IMR-90 (cell line): ENCODE data around the gene ERCC5. TPM values are rescaled to one million over a fixed set of nuclear protein-coding genes. Genes with fewer than 3 reads are reported as not detected.

ENCODE experiments used
- ATAC-seq: fragments of 200-7000 bp; cut with Tn5 transposase; 2 replicates; pipeline ENCODE4 v1.9.1; 2020; ENCODE audit warnings: low read depth, mild to moderate bottlenecking, moderate library complexity
- BruUV-seq: library from RNA; stranded (reverse); fragments of 400-500 nt; replicated peaks from 2 replicates; lab custom pipeline; 2021; lab: Mats Ljungman, UMichigan
- CTCF ChIA-PET: fragments of 300-600 bp; formaldehyde crosslinking; extraction: SDS; loops from one replicate; lab custom pipeline; 2021; ENCODE audit warnings: antibody characterized with exemption; lab: Yijun Ruan, JAX
- POLR2A ChIA-PET: fragments of 300-600 bp; sonication (Branson Sonifier 250); formaldehyde crosslinking; loops from one replicate; lab custom pipeline; 2022; ENCODE audit warnings: antibody characterized with exemption; ENCODE audit not compliant: unreplicated experiment; lab: Charles Lee
- DNase-seq: peaks from one replicate; pipeline ENCODE4 v3.0.0; 2013
- H2AFZ ChIP-seq: replicated peaks from 2 replicates; pipeline ENCODE3; 2013; ENCODE audit warnings: low read length, mild to moderate bottlenecking; ENCODE audit not compliant: poor library complexity
- H2AK5ac ChIP-seq: 2 replicates; pipeline ENCODE4 v1.6.1; 2013; ENCODE audit warnings: low read depth, low read length, inconsistent platforms
- H2AK9ac ChIP-seq: replicated peaks from 2 replicates; pipeline ENCODE3; 2013; ENCODE audit warnings: mild to moderate bottlenecking, low read depth, low read length, moderate library complexity; ENCODE audit not compliant: poor library complexity
- H2BK120ac ChIP-seq: 2 replicates; pipeline ENCODE4 v1.6.1; 2013; ENCODE audit warnings: low read depth, low read length, inconsistent platforms
- H2BK15ac ChIP-seq: 3 replicates; pipeline ENCODE4 v1.6.1; 2013; ENCODE audit warnings: low read depth, low read length, inconsistent platforms
- H2BK20ac ChIP-seq: 2 replicates; pipeline ENCODE4 v1.6.1; 2013; ENCODE audit warnings: low read depth, mild to moderate bottlenecking, inconsistent platforms, low read length, moderate library complexity
- H2BK5ac ChIP-seq: 2 replicates; pipeline ENCODE4 v1.6.1; 2013; ENCODE audit warnings: mild to moderate bottlenecking, low read depth, low read length, inconsistent platforms; ENCODE audit not compliant: poor library complexity, severe bottlenecking
- H3K14ac ChIP-seq: replicated peaks from 2 replicates; pipeline ENCODE4 v1.6.1; 2013; ENCODE audit warnings: low read depth, low read length, inconsistent platforms
- H3K18ac ChIP-seq: 2 replicates; pipeline ENCODE4 v1.6.1; 2013; ENCODE audit warnings: low read depth, low read length, control low read depth
- H3K23ac ChIP-seq: 2 replicates; pipeline ENCODE4 v1.6.1; 2013; ENCODE audit warnings: low read depth, low read length, inconsistent platforms
- H3K27ac ChIP-seq: 2 replicates; pipeline ENCODE4 v1.5.1; 2013; ENCODE audit warnings: mild to moderate bottlenecking, control low read depth, low read length; ENCODE audit not compliant: insufficient read depth
- H3K27me3 ChIP-seq: 2 replicates; pipeline ENCODE4 v1.6.1; 2013; ENCODE audit warnings: low read length; ENCODE audit not compliant: control insufficient read depth, insufficient read depth
- H3K36me3 ChIP-seq: 2 replicates; pipeline ENCODE4 v1.6.1; 2013; ENCODE audit warnings: low read length, mixed read lengths; ENCODE audit not compliant: control insufficient read depth, insufficient read depth
- H3K4ac ChIP-seq: 2 replicates; pipeline ENCODE4 v1.6.1; 2013; ENCODE audit warnings: low read depth, low read length, inconsistent platforms
- H3K4me1 ChIP-seq: 2 replicates; pipeline ENCODE4 v1.6.1; 2013; ENCODE audit warnings: low read length, mixed read lengths; ENCODE audit not compliant: control insufficient read depth, insufficient read depth
- H3K4me2 ChIP-seq: 2 replicates; pipeline ENCODE4 v1.6.1; 2013; ENCODE audit warnings: low read depth, mild to moderate bottlenecking, control low read depth, low read length, moderate library complexity
- H3K4me3 ChIP-seq: 2 replicates; pipeline ENCODE4 v1.5.1; 2013; ENCODE audit warnings: low read depth, mild to moderate bottlenecking, control low read depth, low read length, moderate library complexity; ENCODE audit not compliant: insufficient read depth
- H3K56ac ChIP-seq: 2 replicates; pipeline ENCODE4 v1.6.1; 2013; ENCODE audit warnings: low read length, inconsistent platforms; ENCODE audit not compliant: insufficient read depth; ENCODE audit errors: extremely low read depth
- H3K79me1 ChIP-seq, 2 experiments: 2 replicates each; pipeline ENCODE4 v1.6.1; 2013; ENCODE audit warnings: low read length in 2 of 2, inconsistent platforms in 1 of 2, low read depth in 1 of 2
- H3K9ac ChIP-seq: 2 replicates; pipeline ENCODE4 v1.6.1; 2013; ENCODE audit warnings: low read depth, low read length, control low read depth
- H3K9me1 ChIP-seq: 2 replicates; pipeline ENCODE4 v1.6.1; 2013; ENCODE audit warnings: low read length, inconsistent platforms; ENCODE audit not compliant: insufficient read depth
- H3K9me3 ChIP-seq: 2 replicates; pipeline ENCODE4 v1.6.1; 2013; ENCODE audit warnings: low read length; ENCODE audit not compliant: control insufficient read depth, insufficient read depth
- H4K20me1 ChIP-seq: 2 replicates; pipeline ENCODE4 v1.6.1; 2013; ENCODE audit warnings: low read length, inconsistent platforms; ENCODE audit not compliant: insufficient read depth
- H4K5ac ChIP-seq: 2 replicates; pipeline ENCODE4 v1.6.1; 2013; ENCODE audit warnings: mild to moderate bottlenecking, low read depth, low read length, control low read depth
- H4K8ac ChIP-seq, 2 experiments: 2 replicates each; pipeline ENCODE4 v1.6.1; 2013; ENCODE audit warnings: low read depth in 2 of 2, low read length in 2 of 2, control low read depth in 1 of 2, inconsistent platforms in 1 of 2
- H4K91ac ChIP-seq: 2 replicates; pipeline ENCODE4 v1.6.1; 2013; ENCODE audit warnings: low read depth, low read length, inconsistent platforms; ENCODE audit not compliant: insufficient read depth
- BHLHE40 ChIP-seq: fragments of 150-350 bp; IDR thresholded peaks from 2 replicates; pipeline ENCODE4 v1.6.1; 2016; ENCODE audit warnings: mild to moderate bottlenecking, low read depth, low read length
- CEBPB ChIP-seq: IDR thresholded peaks from 2 replicates; pipeline ENCODE4 v1.6.1; 2012; ENCODE audit warnings: low read depth, low read length, improper control_type of control experiment
- CHD1 ChIP-seq: IDR thresholded peaks from 2 replicates; pipeline ENCODE4 v1.6.1; 2012; ENCODE audit warnings: low read depth, low read length, improper control_type of control experiment
- ELK1 ChIP-seq: fragments of 150-350 bp; IDR thresholded peaks from 2 replicates; pipeline ENCODE4 v1.6.1; 2016; ENCODE audit warnings: low read depth, mild to moderate bottlenecking, low read length, moderate library complexity, borderline replicate concordance
- FOS ChIP-seq: fragments of 150-350 bp; IDR thresholded peaks from 2 replicates; pipeline ENCODE4 v1.6.1; 2016; ENCODE audit warnings: low read depth, low read length
- MAFK ChIP-seq: IDR thresholded peaks from 2 replicates; pipeline ENCODE4 v1.6.1; 2012; ENCODE audit warnings: low read depth, low read length, improper control_type of control experiment
- MAZ ChIP-seq: IDR thresholded peaks from 2 replicates; pipeline ENCODE4 v1.6.1; 2012; ENCODE audit warnings: low read depth, mild to moderate bottlenecking, low read length, improper control_type of control experiment, moderate library complexity, borderline replicate concordance
- MXI1 ChIP-seq: IDR thresholded peaks from 2 replicates; pipeline ENCODE4 v1.6.1; 2012; ENCODE audit warnings: low read depth, mild to moderate bottlenecking, low read length, moderate library complexity, borderline replicate concordance
- NFE2L2 ChIP-seq: fragments of 150-350 bp; IDR thresholded peaks from 2 replicates; pipeline ENCODE4 v1.6.1; 2016; ENCODE audit warnings: low read depth, mild to moderate bottlenecking, low read length
- POLR2A ChIP-seq: IDR thresholded peaks from 2 replicates; pipeline ENCODE4 v1.6.1; 2012; ENCODE audit warnings: mild to moderate bottlenecking, low read depth, low read length
- RAD21 ChIP-seq: IDR thresholded peaks from 2 replicates; pipeline ENCODE4 v1.6.1; 2012; ENCODE audit warnings: low read length, improper control_type of control experiment
- RCOR1 ChIP-seq: IDR thresholded peaks from 2 replicates; pipeline ENCODE4 v1.6.1; 2012; ENCODE audit warnings: mild to moderate bottlenecking, low read length, improper control_type of control experiment; ENCODE audit not compliant: insufficient replicate concordance
- RFX5 ChIP-seq: IDR thresholded peaks from 2 replicates; pipeline ENCODE4 v1.8.0; 2012; ENCODE audit warnings: low read depth, mild to moderate bottlenecking, low read length, moderate library complexity
- SMC3 ChIP-seq: fragments of 150-350 bp; IDR thresholded peaks from 2 replicates; pipeline ENCODE4 v1.6.1; 2016; ENCODE audit warnings: low read depth, mild to moderate bottlenecking, antibody characterized with exemption, low read length, moderate library complexity
- USF2 ChIP-seq: fragments of 150-350 bp; IDR thresholded peaks from 2 replicates; pipeline ENCODE4 v1.6.1; 2017; ENCODE audit warnings: mild to moderate bottlenecking, antibody characterized with exemption, low read length, low read depth
- WGBS, 2 experiments: methylation state at CpG; one replicate each; pipeline versions ENCODE4 v1.1.5 to v1.1.7; 2013; ENCODE audit warnings: missing lambda C conversion rate in 2 of 2; ENCODE audit not compliant: insufficient read length in 1 of 2; ENCODE audit errors: extremely low coverage in 2 of 2; 5-methylcytosine and 5-hydroxymethylcytosine counted together
- dilution Hi-C: fragments of 300-500 bp; cut with HindIII; formaldehyde crosslinking; loops from one replicate; pipeline ENCODE4 v1.14.3; 2018; ENCODE audit warnings: low sequenced_read_pairs; ENCODE audit not compliant: unreplicated experiment
- in situ Hi-C: fragments of 300-500 bp; cut with MboI; formaldehyde crosslinking; loops from 3 replicates; pipeline ENCODE4 v1.14.3; 2019; ENCODE audit warnings: low sequenced_read_pairs, inconsistent platforms, mixed read lengths
- intact Hi-C: fragments of 100-400 bp; cut with micrococcal nuclease; formaldehyde crosslinking; loops from 2 replicates; pipeline ENCODE4 v1.10.0; 2022
- polyA plus RNA-seq, 3 experiments: library from polyadenylated mRNA; depleted of rRNA; stranded (reverse); fragments of >200 nt; gene quantifications; 2 replicates each; pipeline ENCODE4 v1.2.3, GENCODE V29; 2012; ENCODE audit warnings: low replicate concordance in 1 of 3
- total RNA-seq: library from RNA; depleted of rRNA; stranded (reverse); fragments of >200 nt; gene quantifications from 2 replicates; pipeline ENCODE4 v1.2.3, GENCODE V29; 2012
- TF ChIP-seq, protein P1 (sequence below): conservative IDR thresholded peaks from 2 replicates; pipeline ENCODE4 v1.5.1; 2012; ENCODE audit warnings: mild to moderate bottlenecking, low read depth, low read length, improper control_type of control experiment

ERCC5 gene
- total and polyA plus RNA-seq, 2 of the 4 experiments (the other 2 are of a cell fraction) = 29.7 to 34.4 TPM

- no peaks in the 10 kb centered on the region for H3K36me3 ChIP-seq
- in situ Hi-C loops = no loop called here
- no TSS peak for BruUV-seq
Observed at GRCh38 chr13:102892503-102892902, 46.7 kb downstream of the ERCC5 start.

More at GRCh38 chr13:102892503-102892902, 46.7 kb downstream of the ERCC5 start:
- no peak overlapping the region for H2AFZ ChIP-seq
- H3K4me3 ChIP-seq = no peak overlapping the region
- no peak overlapping the region for H2BK15ac ChIP-seq
- WGBS, 2 experiments = no CpG with 5 or more reads among the region's 2 CpGs
- no peaks in the 10 kb centered on the region for H3K9me3 ChIP-seq
- H3K9ac ChIP-seq = no peak overlapping the region
- no peak overlapping the region for H2AK9ac ChIP-seq
- H3K27me3 ChIP-seq = no peaks in the 10 kb centered on the region; the same call in none of the 2 replicates
- DNase-seq = no peak
- H3K79me1 ChIP-seq = no peaks in the 10 kb centered on the region
- no peak for ATAC-seq
- no peak overlapping the region for H4K8ac ChIP-seq
- H3K14ac ChIP-seq = no peak overlapping the region
- intact Hi-C loops = no loop called here
- H2BK20ac ChIP-seq = no peak overlapping the region
- no peak overlapping the region for H3K56ac ChIP-seq
- no peak overlapping the region for H3K4me2 ChIP-seq
- H3K4me1 ChIP-seq = no peaks in the 10 kb centered on the region
- H2AK5ac ChIP-seq = no peak overlapping the region
- H2BK120ac ChIP-seq = no peak overlapping the region
- H4K20me1 ChIP-seq = no peaks in the 10 kb centered on the region
- no peak overlapping the region for H4K5ac ChIP-seq
- TF ChIP-seq RCOR1 = no peak
- TF ChIP-seq BHLHE40 = no peak
- no peak for TF ChIP-seq MXI1
- TF ChIP-seq FOS = no peak
- TF ChIP-seq, protein P1, sequence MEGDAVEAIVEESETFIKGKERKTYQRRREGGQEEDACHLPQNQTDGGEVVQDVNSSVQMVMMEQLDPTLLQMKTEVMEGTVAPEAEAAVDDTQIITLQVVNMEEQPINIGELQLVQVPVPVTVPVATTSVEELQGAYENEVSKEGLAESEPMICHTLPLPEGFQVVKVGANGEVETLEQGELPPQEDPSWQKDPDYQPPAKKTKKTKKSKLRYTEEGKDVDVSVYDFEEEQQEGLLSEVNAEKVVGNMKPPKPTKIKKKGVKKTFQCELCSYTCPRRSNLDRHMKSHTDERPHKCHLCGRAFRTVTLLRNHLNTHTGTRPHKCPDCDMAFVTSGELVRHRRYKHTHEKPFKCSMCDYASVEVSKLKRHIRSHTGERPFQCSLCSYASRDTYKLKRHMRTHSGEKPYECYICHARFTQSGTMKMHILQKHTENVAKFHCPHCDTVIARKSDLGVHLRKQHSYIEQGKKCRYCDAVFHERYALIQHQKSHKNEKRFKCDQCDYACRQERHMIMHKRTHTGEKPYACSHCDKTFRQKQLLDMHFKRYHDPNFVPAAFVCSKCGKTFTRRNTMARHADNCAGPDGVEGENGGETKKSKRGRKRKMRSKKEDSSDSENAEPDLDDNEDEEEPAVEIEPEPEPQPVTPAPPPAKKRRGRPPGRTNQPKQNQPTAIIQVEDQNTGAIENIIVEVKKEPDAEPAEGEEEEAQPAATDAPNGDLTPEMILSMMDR = no peak
- TF ChIP-seq CEBPB = no peak
- TF ChIP-seq SMC3 = no peak
- TF ChIP-seq USF2 = no peak
- TF ChIP-seq MAZ = no peak
- TF ChIP-seq MAFK = no peak
- TF ChIP-seq NFE2L2 = no peak
- no peak for TF ChIP-seq CHD1
- no peak for TF ChIP-seq ELK1
- no peak for TF ChIP-seq RAD21
- no peak for TF ChIP-seq POLR2A
- no peak for TF ChIP-seq RFX5
- no peaks in the 10 kb centered on the region for H3K9me1 ChIP-seq
- H4K91ac ChIP-seq = no peak overlapping the region
- H2BK5ac ChIP-seq = no peak overlapping the region
- no peak overlapping the region for H3K18ac ChIP-seq
- no peak overlapping the region for H3K27ac ChIP-seq
- dilution Hi-C loops = no loop called here
- no peak overlapping the region for H3K23ac ChIP-seq
- CTCF ChIA-PET = no interaction called here
- POLR2A ChIA-PET = no interaction called here
- H3K4ac ChIP-seq = no peak overlapping the region
